GM23248 (cell line): ENCODE data around the gene SLC18B1. TPM values are rescaled to one million over a fixed set of nuclear protein-coding genes. Genes with fewer than 3 reads are reported as not detected.
"Not testable (repeated sequence)": the region's sequence is repeated elsewhere in the genome, so short reads cannot be mapped to it uniquely, and the experiment has no call there.

ENCODE experiments used
- DNase-seq: peaks from one replicate; pipeline ENCODE4 v3.0.0-alpha.2; 2015
- H2AFZ ChIP-seq: fragments of 200-600 bp; sonication (generic); 2 replicates; pipeline ENCODE4 v1.6.1; 2016; ENCODE audit warnings: antibody characterized with exemption
- H3F3A ChIP-seq: fragments of 200-600 bp; sonication (generic); 2 replicates; pipeline ENCODE4 v1.6.1; 2016; ENCODE audit warnings: mild to moderate bottlenecking, antibody characterized with exemption, mixed run types; ENCODE audit not compliant: insufficient read depth
- H3K27ac ChIP-seq: fragments of 200-600 bp; sonication (generic); 2 replicates; pipeline ENCODE4 v1.5.1; 2016; ENCODE audit warnings: mild to moderate bottlenecking
- H3K27me3 ChIP-seq: fragments of 200-600 bp; sonication (generic); replicated peaks from 2 replicates; pipeline ENCODE4 v1.6.1; 2016; ENCODE audit warnings: mild to moderate bottlenecking; ENCODE audit not compliant: insufficient read depth
- H3K36me3 ChIP-seq: fragments of 200-600 bp; sonication (generic); 2 replicates; pipeline ENCODE4 v1.6.1; 2016; ENCODE audit warnings: low read depth, mild to moderate bottlenecking
- H3K4me1 ChIP-seq: fragments of 200-600 bp; sonication (generic); 2 replicates; pipeline ENCODE4 v1.6.1; 2016; ENCODE audit warnings: mild to moderate bottlenecking; ENCODE audit not compliant: insufficient read depth
- H3K4me2 ChIP-seq: fragments of 200-600 bp; sonication (generic); one replicate; pipeline ENCODE4 v1.6.1; 2016; ENCODE audit warnings: mild to moderate bottlenecking; ENCODE audit not compliant: unreplicated experiment
- H3K4me3 ChIP-seq: fragments of 200-600 bp; sonication (generic); 2 replicates; pipeline ENCODE4 v1.5.1; 2016; ENCODE audit warnings: mild to moderate bottlenecking
- H3K79me2 ChIP-seq: fragments of 200-600 bp; sonication (generic); 2 replicates; pipeline ENCODE4 v1.6.1; 2016; ENCODE audit warnings: mild to moderate bottlenecking; ENCODE audit not compliant: insufficient read depth
- H3K9ac ChIP-seq: fragments of 200-600 bp; sonication (generic); 2 replicates; pipeline ENCODE4 v1.6.1; 2016; ENCODE audit warnings: mild to moderate bottlenecking
- H3K9me2 ChIP-seq: fragments of 200-600 bp; sonication (generic); 2 replicates; pipeline ENCODE4 v1.6.1; 2016; ENCODE audit warnings: mixed run types, mild to moderate bottlenecking, moderate library complexity; ENCODE audit not compliant: insufficient read depth
- H3K9me3 ChIP-seq: fragments of 200-600 bp; sonication (generic); one replicate; pipeline ENCODE4 v1.6.1; 2017; ENCODE audit warnings: low read depth
- H4K20me1 ChIP-seq: fragments of 200-600 bp; sonication (generic); 2 replicates; pipeline ENCODE4 v1.6.0; 2016; ENCODE audit not compliant: insufficient read depth
- EZH2 ChIP-seq: fragments of 200-600 bp; sonication (generic); IDR thresholded peaks from 2 replicates; pipeline ENCODE4 v1.6.1; 2018; ENCODE audit warnings: antibody characterized with exemption, mild to moderate bottlenecking; ENCODE audit not compliant: insufficient read depth, poor library complexity, severe bottlenecking
- EZH2phosphoT487 ChIP-seq: fragments of 200-600 bp; sonication (generic); IDR thresholded peaks from 2 replicates; pipeline ENCODE4 v1.6.1; 2018; ENCODE audit warnings: antibody characterized with exemption, moderate library complexity, mild to moderate bottlenecking, low read depth; ENCODE audit not compliant: insufficient read depth
- WGBS, 2 experiments: methylation state at CpG; one replicate each; pipeline ENCODE4 v1.1.6; 2015 to 2017; ENCODE audit warnings: low lambda C conversion rate in 2 of 2, low coverage in 1 of 2; ENCODE audit errors: missing lambda C conversion rate in 2 of 2; 5-methylcytosine and 5-hydroxymethylcytosine counted together
- in situ Hi-C: fragments of 300-500 bp; cut with MboI; formaldehyde crosslinking; loops from 2 replicates; pipeline ENCODE4 v1.15.0; 2020
- polyA plus RNA-seq: library from polyadenylated mRNA; unstranded; fragments of >200 nt; fragmentation: Nextera tagmentation; extraction: Ambion mirVana; gene quantifications from 2 replicates; pipeline ENCODE4 v1.2.1, GENCODE V29; 2016
- total RNA-seq: library from RNA; depleted of rRNA; stranded (reverse); fragments of >200 nt; shearing (Covaris generic); gene quantifications from 2 replicates; pipeline ENCODE4 v1.2.3, GENCODE V29; 2014

The SLC18B1 gene
- total and polyA plus RNA-seq, 2 experiments from 2014 or later = 4.6 to 5.8 TPM

- no peak for TF ChIP-seq EZH2phosphoT487
- TF ChIP-seq EZH2 = no peak
- Histone ChIP-seq H3K79me2 (no peaks in the 10 kb centered on the region), H3K9me3 (no peaks in the 10 kb centered on the region), H3K4me2 (no peak overlapping the region), H3K9ac (no peak overlapping the region), H3K27me3 (no peaks in the 10 kb centered on the region), H3F3A (no peaks in the 10 kb centered on the region), H3K27ac (no peak overlapping the region), H3K4me1 (no peaks in the 10 kb centered on the region), H3K9me2 (no peaks in the 10 kb centered on the region), H3K4me3 (no peak overlapping the region), H4K20me1 (no peaks in the 10 kb centered on the region), H3K36me3 (no peaks in the 10 kb centered on the region), H2AFZ (no peak overlapping the region)
- no peak for DNase-seq
- in situ Hi-C loops = loop anchor here (25.0 kb wide), 2 partner anchors 252 to 877 kb away; partner anchors contain the start of gene TAAR9
- 98% methylated on average over 4 of the region's 4 CpGs for WGBS, 2 experiments
Observed at GRCh38 chr6:132789396-132789776, 9.1 kb downstream of the SLC18B1 start.

- Histone ChIP-seq H3K4me3 (no peak overlapping the region), H3K36me3 (no peaks in the 10 kb centered on the region), H3K4me1 (no peaks in the 10 kb centered on the region), H3K79me2 (no peaks in the 10 kb centered on the region), H4K20me1 (no peaks in the 10 kb centered on the region), H3K9me2 (no peaks in the 10 kb centered on the region), H3K27me3 (no peaks in the 10 kb centered on the region), H3K9ac (no peak overlapping the region), H3K9me3 (no peaks in the 10 kb centered on the region), H3K4me2 (no peak overlapping the region), H3F3A (no peaks in the 10 kb centered on the region), H3K27ac (no peak overlapping the region), H2AFZ (no peak overlapping the region)
- TF ChIP-seq EZH2phosphoT487 = no peak
- TF ChIP-seq EZH2 = no peak
- 83 to 86% methylated on average over 6 of the region's 6 CpGs for WGBS, 2 experiments
- DNase-seq = no peak
- in situ Hi-C loops = loop anchor here (25.0 kb wide), 2 partner anchors 252 to 877 kb away; partner anchors contain the start of gene TAAR9
Observed at GRCh38 chr6:132788658-132789395, 9.6 kb downstream of the SLC18B1 start.

GRCh38 chr6:132785936-132786335 is 12.5 kb downstream of the SLC18B1 start:
- H4K20me1 ChIP-seq = no peaks in the 10 kb centered on the region
- H2AFZ ChIP-seq = no peak overlapping the region
- no peaks in the 10 kb centered on the region for H3F3A ChIP-seq
- no peak for DNase-seq
- in situ Hi-C loops = loop anchor here (25.0 kb wide), 2 partner anchors 249 to 874 kb away; partner anchors contain the start of gene TAAR9
- no peaks in the 10 kb centered on the region for H3K9me3 ChIP-seq
- no peak overlapping the region for H3K4me2 ChIP-seq
- no peaks in the 10 kb centered on the region for H3K79me2 ChIP-seq
- H3K36me3 ChIP-seq = no peaks in the 10 kb centered on the region
- no peaks in the 10 kb centered on the region for H3K9me2 ChIP-seq
- no peak for TF ChIP-seq EZH2phosphoT487
- TF ChIP-seq EZH2 = no peak
- no peaks in the 10 kb centered on the region for H3K27me3 ChIP-seq
- 88 to 89% methylated on average over 7 of the region's 7 CpGs for WGBS, 2 experiments
- no peak overlapping the region for H3K4me3 ChIP-seq
- no peak overlapping the region for H3K27ac ChIP-seq
- no peaks in the 10 kb centered on the region for H3K4me1 ChIP-seq
- no peak overlapping the region for H3K9ac ChIP-seq

GRCh38 chr6:132780770-132781371 is 17.6 kb downstream of the SLC18B1 start:
- Histone ChIP-seq H3K4me3 (no peak overlapping the region), H3K9me2 (no peaks in the 10 kb centered on the region), H3K27ac (no peak overlapping the region), H4K20me1 (no peaks in the 10 kb centered on the region), H3K79me2 (no peaks in the 10 kb centered on the region), H3F3A (no peaks in the 10 kb centered on the region), H3K4me2 (no peak overlapping the region), H3K9ac (no peak overlapping the region), H3K9me3 (no peaks in the 10 kb centered on the region), H2AFZ (no peak overlapping the region), H3K36me3 (no peaks in the 10 kb centered on the region), H3K4me1 (no peaks in the 10 kb centered on the region), H3K27me3 (no peaks in the 10 kb centered on the region)
- WGBS, 2 experiments = 72 to 80% methylated on average over 2 of the region's 2 CpGs
- in situ Hi-C loops = loop anchor here (25.0 kb wide), 2 partner anchors 244 to 869 kb away; partner anchors contain the start of gene TAAR9
- TF ChIP-seq EZH2 (no peak), EZH2phosphoT487 (no peak)
- peak; percentile 63 for DNase-seq

GRCh38 chr6:132777881-132778280 is 20.6 kb downstream of the SLC18B1 start:
- not testable (repeated sequence) for DNase-seq, H3K4me1 ChIP-seq, H3K9me3 ChIP-seq, H3F3A ChIP-seq, H3K27me3 ChIP-seq, H3K27ac ChIP-seq, H3K9ac ChIP-seq, H4K20me1 ChIP-seq, H2AFZ ChIP-seq, H3K4me2 ChIP-seq, H3K4me3 ChIP-seq, H3K9me2 ChIP-seq, H3K36me3 ChIP-seq, H3K79me2 ChIP-seq
- in situ Hi-C loops = loop anchor here (25.0 kb wide), 2 partner anchors 241 to 866 kb away; partner anchors contain the start of gene TAAR9
- 88 to 92% methylated on average over 8 of the region's 8 CpGs for WGBS, 2 experiments
